Activated naive CD4-positive, alpha-beta T cell treated with Interleukin-2 at 50 U/mL for 16 hours (primary cell): ENCODE data around the gene HLTF.
"Not testable (repeated sequence)": the region's sequence is repeated elsewhere in the genome, so short reads cannot be mapped to it uniquely, and the experiment has no call there.

Experiments
- DNase-seq: peaks from one replicate; pipeline ENCODE4 v3.0.0-alpha.2; 2020

The HLTF gene

DNA sequence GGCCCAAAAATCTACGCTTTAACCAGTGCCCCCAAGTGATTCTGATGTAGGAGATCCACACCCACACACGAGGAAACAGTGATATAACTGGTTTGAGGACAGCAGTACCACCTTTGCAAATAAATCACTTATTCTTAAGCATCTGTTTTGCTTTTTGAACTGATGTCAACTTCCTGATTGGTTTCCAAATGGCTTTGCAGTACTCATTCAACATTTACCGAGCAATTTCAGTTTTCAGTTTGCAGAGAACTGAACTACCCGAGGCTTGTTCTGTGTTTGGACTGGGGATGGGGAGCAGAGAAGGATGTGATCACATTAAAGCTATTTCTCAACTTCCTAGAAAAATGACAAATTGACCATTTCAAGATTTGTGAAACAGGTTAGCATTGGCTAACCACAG is 96.1 kb downstream of the HLTF start:
- no peak for DNase-seq

GRCh38 chr3:148987551-148987950 is 98.8 kb downstream of the HLTF start:
- not testable (repeated sequence) for DNase-seq

DNA sequence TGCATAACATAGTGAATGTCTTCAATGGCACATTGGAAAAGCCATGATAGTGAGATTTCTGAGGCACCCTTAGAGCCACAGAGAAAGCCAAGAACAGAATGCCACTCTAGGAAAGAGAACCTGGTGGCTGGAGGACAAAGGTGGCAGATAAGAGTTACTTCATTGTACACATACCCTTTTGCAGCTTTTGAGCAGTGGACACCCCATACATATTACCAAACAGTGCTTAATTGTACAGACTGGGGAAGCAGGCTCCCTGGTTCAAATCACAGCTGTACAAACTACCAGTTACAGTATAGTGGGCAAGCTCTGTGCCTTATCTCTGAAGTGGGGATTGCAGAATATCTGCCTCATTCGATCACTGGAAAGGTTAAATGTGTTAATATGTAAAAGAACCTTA is 105.1 kb downstream of the HLTF start:
- DNase-seq = no peak
